ENCODE results near the gene ATAD2B. TPM values are rescaled to one million over a fixed set of nuclear protein-coding genes. Genes with fewer than 3 reads are reported as not detected.

Gene ATAD2B
- total and polyA plus RNA-seq, 2 of the 4 experiments (the other 2 are of a cell fraction), result 1.5 to 5.0 TPM

DNA sequence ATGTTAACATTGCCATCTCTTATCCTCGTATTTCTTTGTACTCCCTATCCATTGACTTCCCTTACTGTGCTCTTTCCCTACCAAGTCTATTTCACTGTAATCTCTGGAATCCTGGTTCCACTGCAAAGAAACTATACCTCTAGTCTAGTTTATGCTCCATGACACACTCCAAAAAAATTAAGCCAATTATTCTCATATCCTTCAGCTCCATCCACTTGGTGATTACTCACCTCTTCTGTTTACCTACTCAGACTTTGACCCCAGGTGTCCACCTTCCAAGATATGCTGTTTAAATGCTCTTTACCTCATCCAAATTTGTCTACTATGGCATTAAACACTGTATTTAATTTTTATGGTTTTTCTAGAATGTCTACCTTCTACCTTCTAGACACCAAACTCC, 137.9 kb downstream of the ATAD2B start:
- POLR2A ChIA-PET (ENCODE audit: unreplicated experiment), result no interaction called here
- no peak overlapping the region for H2BK5ac ChIP-seq (ENCODE audit: low read depth, low read length, poor library complexity, severe bottlenecking)
- H4K20me1 ChIP-seq (ENCODE audit: insufficient read depth, low read length), result peaks cover 3% of the 10 kb centered on the region; the same call in 1 of the 2 replicates
- intact Hi-C loops (cut with micrococcal nuclease) (no loop called here), in situ Hi-C loops (cut with MboI; ENCODE audit: low sequenced_read_pairs) (no loop called here), dilution Hi-C loops (cut with HindIII; ENCODE audit: low sequenced_read_pairs, unreplicated experiment) (no loop called here)
- H4K91ac ChIP-seq (ENCODE audit: insufficient read depth, low read depth, low read length), result no peak overlapping the region
- H3K23ac ChIP-seq (ENCODE audit: low read depth, low read length), result no peak overlapping the region
- no peaks in the 10 kb centered on the region for H3K9me3 ChIP-seq (ENCODE audit: control insufficient read depth, insufficient read depth, low read length)
- H3K27me3 ChIP-seq (ENCODE audit: control insufficient read depth, insufficient read depth, low read length), result no peaks in the 10 kb centered on the region
- H2AK5ac ChIP-seq (ENCODE audit: low read depth, low read length), result no peak overlapping the region
- 100% methylated on average over 1 of the region's 1 CpG; no CpG with 5 or more reads in 1 of the 2 experiments for WGBS, 2 experiments (ENCODE audit: extremely low coverage in 2 of 2, insufficient read length in 1 of 2)
- TF ChIP-seq RAD21 (IDR thresholded peaks at IDR 0.05; ENCODE audit: low read length), result no peak
- TF ChIP-seq MAFK (IDR thresholded peaks at IDR 0.05; ENCODE audit: low read depth, low read length), result no peak
- no peak for TF ChIP-seq SMC3 (IDR thresholded peaks at IDR 0.05; ENCODE audit: low read depth, low read length)
- H3K79me1 ChIP-seq (ENCODE audit: low read depth in 1 of 2, low read length in 2 of 2), result peaks cover 9 to 13% of the 10 kb centered on the region in 2 experiments; a peak in 2 of 4 replicates
- H4K8ac ChIP-seq (ENCODE audit: low read depth in 2 of 2, low read length in 2 of 2), result no peak overlapping the region
- H3K14ac ChIP-seq (replicated peaks; ENCODE audit: low read depth, low read length), result no peak overlapping the region
- H3K4me1 ChIP-seq (ENCODE audit: control insufficient read depth, insufficient read depth, low read length), result peaks cover 8% of the 10 kb centered on the region
- no peak overlapping the region for H3K27ac ChIP-seq (ENCODE audit: insufficient read depth, low read length)
- CTCF ChIA-PET, result no interaction called here
- H2BK20ac ChIP-seq (ENCODE audit: low read depth, low read length), result no peak overlapping the region
- no peak overlapping the region for H3K4ac ChIP-seq (ENCODE audit: low read depth, low read length)
- no peak overlapping the region for H2BK120ac ChIP-seq (ENCODE audit: low read depth, low read length)
- no peak overlapping the region for H3K9ac ChIP-seq (ENCODE audit: low read depth, low read length)
- ATAC-seq (ENCODE audit: low read depth) (no peak), DNase-seq (peak; percentile 8)
- no peak overlapping the region for H4K5ac ChIP-seq (ENCODE audit: low read depth, low read length)
- H3K4me3 ChIP-seq (ENCODE audit: insufficient read depth, low read depth, low read length), result no peak overlapping the region
- no peak overlapping the region for H2BK15ac ChIP-seq (ENCODE audit: low read depth, low read length)
- no peak overlapping the region for H3K56ac ChIP-seq (ENCODE audit: extremely low read depth, insufficient read depth, low read length)
- no peak overlapping the region for H3K18ac ChIP-seq (ENCODE audit: low read depth, low read length)
- BruUV-seq (replicated peaks), result no TSS peak
- no peaks in the 10 kb centered on the region; the same call in 1 of the 2 replicates for H3K36me3 ChIP-seq (ENCODE audit: control insufficient read depth, insufficient read depth, low read length)
- H3K4me2 ChIP-seq (ENCODE audit: low read depth, low read length), result no peak overlapping the region
- peaks cover 3% of the 10 kb centered on the region; the same call in 1 of the 2 replicates for H3K9me1 ChIP-seq (ENCODE audit: insufficient read depth, low read length)
- no peak overlapping the region for H2AK9ac ChIP-seq (replicated peaks; ENCODE audit: low read depth, low read length, poor library complexity)
- no peak overlapping the region for H2AFZ ChIP-seq (replicated peaks; ENCODE audit: low read length, poor library complexity)
